MM.1S (cell line): ENCODE measurements around the gene KCNIP3.

ENCODE experiments used
- DNase-seq: peaks from one replicate; pipeline ENCODE4 v3.0.0-alpha.2; 2015
- H2AFZ ChIP-seq: fragments of 300-600 bp; sonication (generic); 2 replicates; pipeline ENCODE4 v1.6.0; 2016; ENCODE audit warnings: antibody characterized with exemption, low read length
- H3F3A ChIP-seq: fragments of 300-600 bp; sonication (generic); 2 replicates; pipeline ENCODE4 v1.6.1; 2016; ENCODE audit warnings: mild to moderate bottlenecking, antibody characterized with exemption, low read length, moderate library complexity, mixed read lengths; ENCODE audit not compliant: insufficient read depth
- H3K27ac ChIP-seq: fragments of 300-600 bp; sonication (generic); 2 replicates; pipeline ENCODE4 v1.5.1; 2016; ENCODE audit warnings: mild to moderate bottlenecking, low read length
- H3K27me3 ChIP-seq: fragments of 300-600 bp; sonication (generic); replicated peaks from 2 replicates; pipeline ENCODE4 v1.6.0; 2016; ENCODE audit warnings: low read length; ENCODE audit not compliant: insufficient read depth
- H3K36me3 ChIP-seq: fragments of 300-600 bp; sonication (generic); replicated peaks from 2 replicates; pipeline ENCODE4 v1.6.1; 2016; ENCODE audit warnings: mild to moderate bottlenecking, low read length, mixed read lengths; ENCODE audit not compliant: insufficient read depth
- H3K4me1 ChIP-seq: fragments of 300-600 bp; sonication (generic); 2 replicates; pipeline ENCODE4 v1.6.1; 2016; ENCODE audit warnings: low read length, mixed read lengths
- H3K4me2 ChIP-seq: fragments of 300-600 bp; sonication (generic); 2 replicates; pipeline ENCODE4 v1.6.0; 2016; ENCODE audit warnings: low read depth, low read length
- H3K4me3 ChIP-seq: fragments of 300-600 bp; sonication (generic); 2 replicates; pipeline ENCODE4 v1.5.1; 2016; ENCODE audit warnings: low read length, mixed read lengths
- H3K79me2 ChIP-seq: fragments of 300-600 bp; sonication (generic); 2 replicates; pipeline ENCODE4 v1.6.1; 2016; ENCODE audit warnings: mixed run types, low read length, mixed read lengths
- H3K9ac ChIP-seq: fragments of 300-600 bp; sonication (generic); 2 replicates; pipeline ENCODE4 v1.6.1; 2016; ENCODE audit warnings: low read length, mixed read lengths
- H3K9me2 ChIP-seq: fragments of 300-600 bp; sonication (generic); replicated peaks from 2 replicates; pipeline ENCODE4 v1.6.1; 2016; ENCODE audit warnings: mild to moderate bottlenecking, low read length, mixed read lengths; ENCODE audit not compliant: insufficient read depth
- H3K9me3 ChIP-seq: fragments of 300-600 bp; sonication (generic); replicated peaks from 2 replicates; pipeline ENCODE4 v1.6.1; 2016; ENCODE audit warnings: mild to moderate bottlenecking, low read length, mixed read lengths; ENCODE audit not compliant: insufficient read depth
- H4K20me1 ChIP-seq: fragments of 300-600 bp; sonication (generic); 2 replicates; pipeline ENCODE4 v1.6.1; 2016; ENCODE audit warnings: mild to moderate bottlenecking, low read length, moderate library complexity, mixed read lengths; ENCODE audit not compliant: insufficient read depth
- EZH2 ChIP-seq: fragments of 300-600 bp; sonication (generic); optimal IDR thresholded peaks from 2 replicates; pipeline ENCODE3; 2017; ENCODE audit warnings: low read depth, mild to moderate bottlenecking, antibody characterized with exemption, low read length, mixed read lengths
- EZH2phosphoT487 ChIP-seq: fragments of 300-600 bp; sonication (generic); IDR thresholded peaks from 2 replicates; pipeline ENCODE4 v1.6.1; 2018; ENCODE audit warnings: antibody characterized with exemption, low read length
- TF ChIP-seq, protein P1 (sequence below): fragments of 300-600 bp; sonication (generic); IDR thresholded peaks from 2 replicates; pipeline ENCODE4 v1.5.1; 2016; ENCODE audit warnings: antibody characterized with exemption, low read length, mixed read lengths

KCNIP3 gene

DNA sequence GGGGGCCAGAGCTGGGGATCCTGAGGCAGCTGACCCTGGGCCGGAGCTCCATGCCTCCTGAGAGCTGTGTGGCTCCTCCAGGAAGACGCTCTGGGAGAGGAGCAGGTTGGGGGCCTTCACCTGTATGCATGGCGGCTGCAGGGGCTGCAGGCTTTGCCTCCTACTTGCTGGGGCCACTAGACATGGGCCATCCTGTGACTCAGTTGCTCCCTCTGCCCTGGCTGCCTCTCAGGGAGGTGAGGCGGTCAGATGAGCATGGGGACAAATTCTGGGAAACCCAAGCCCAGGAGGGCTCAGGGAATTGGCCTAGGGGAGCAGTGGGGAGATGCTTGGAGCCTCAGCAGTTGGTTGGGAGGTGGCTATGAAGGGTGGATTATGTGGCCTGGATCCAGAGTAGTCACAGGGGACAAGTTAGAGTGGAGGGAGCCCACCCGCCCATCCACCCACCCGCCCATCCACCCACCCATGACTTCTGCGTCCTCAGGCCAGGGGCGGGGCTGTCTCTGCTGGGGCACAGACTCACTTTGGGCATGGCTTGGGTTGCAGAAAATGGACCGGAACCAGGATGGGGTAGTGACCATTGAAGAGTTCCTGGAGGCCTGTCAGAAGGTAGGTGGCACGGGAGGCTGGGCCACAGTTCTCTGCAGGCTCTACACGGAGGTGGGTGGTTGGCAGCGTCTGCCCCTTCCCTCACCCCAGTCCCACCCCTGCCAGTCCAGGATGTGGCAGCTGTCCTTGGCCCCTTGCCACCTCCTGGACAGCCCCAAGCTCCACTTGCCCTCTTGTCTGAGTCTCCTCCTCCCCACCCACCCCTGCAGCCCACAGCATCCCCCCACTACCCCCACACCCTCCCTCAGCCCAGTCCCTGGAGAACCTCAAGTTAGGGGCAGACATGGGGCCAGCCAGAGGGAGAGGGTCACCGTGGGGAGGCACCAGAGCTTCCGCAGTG is 85.8 kb downstream of the KCNIP3 start:
- H3K4me2 ChIP-seq: no peak overlapping the region
- H3K36me3 ChIP-seq: no peaks in the 10 kb centered on the region
- no peak overlapping the region for H3K27ac ChIP-seq
- DNase-seq: no peak
- no peaks in the 10 kb centered on the region for H3K9me3 ChIP-seq
- no peak overlapping the region for H3K4me3 ChIP-seq
- no peaks in the 10 kb centered on the region for H3K79me2 ChIP-seq
- H2AFZ ChIP-seq: no peak overlapping the region
- no peaks in the 10 kb centered on the region for H3K9me2 ChIP-seq
- H4K20me1 ChIP-seq: no peaks in the 10 kb centered on the region
- no peak overlapping the region for H3K9ac ChIP-seq
- TF ChIP-seq EZH2phosphoT487 (no peak), EZH2 (no peak)
- TF ChIP-seq, protein P1, sequence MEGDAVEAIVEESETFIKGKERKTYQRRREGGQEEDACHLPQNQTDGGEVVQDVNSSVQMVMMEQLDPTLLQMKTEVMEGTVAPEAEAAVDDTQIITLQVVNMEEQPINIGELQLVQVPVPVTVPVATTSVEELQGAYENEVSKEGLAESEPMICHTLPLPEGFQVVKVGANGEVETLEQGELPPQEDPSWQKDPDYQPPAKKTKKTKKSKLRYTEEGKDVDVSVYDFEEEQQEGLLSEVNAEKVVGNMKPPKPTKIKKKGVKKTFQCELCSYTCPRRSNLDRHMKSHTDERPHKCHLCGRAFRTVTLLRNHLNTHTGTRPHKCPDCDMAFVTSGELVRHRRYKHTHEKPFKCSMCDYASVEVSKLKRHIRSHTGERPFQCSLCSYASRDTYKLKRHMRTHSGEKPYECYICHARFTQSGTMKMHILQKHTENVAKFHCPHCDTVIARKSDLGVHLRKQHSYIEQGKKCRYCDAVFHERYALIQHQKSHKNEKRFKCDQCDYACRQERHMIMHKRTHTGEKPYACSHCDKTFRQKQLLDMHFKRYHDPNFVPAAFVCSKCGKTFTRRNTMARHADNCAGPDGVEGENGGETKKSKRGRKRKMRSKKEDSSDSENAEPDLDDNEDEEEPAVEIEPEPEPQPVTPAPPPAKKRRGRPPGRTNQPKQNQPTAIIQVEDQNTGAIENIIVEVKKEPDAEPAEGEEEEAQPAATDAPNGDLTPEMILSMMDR: no peak
- H3K27me3 ChIP-seq: peaks cover 12% of the 10 kb centered on the region; the same call in 1 of the 2 replicates
- H3F3A ChIP-seq: no peaks in the 10 kb centered on the region
- no peaks in the 10 kb centered on the region for H3K4me1 ChIP-seq

DNA sequence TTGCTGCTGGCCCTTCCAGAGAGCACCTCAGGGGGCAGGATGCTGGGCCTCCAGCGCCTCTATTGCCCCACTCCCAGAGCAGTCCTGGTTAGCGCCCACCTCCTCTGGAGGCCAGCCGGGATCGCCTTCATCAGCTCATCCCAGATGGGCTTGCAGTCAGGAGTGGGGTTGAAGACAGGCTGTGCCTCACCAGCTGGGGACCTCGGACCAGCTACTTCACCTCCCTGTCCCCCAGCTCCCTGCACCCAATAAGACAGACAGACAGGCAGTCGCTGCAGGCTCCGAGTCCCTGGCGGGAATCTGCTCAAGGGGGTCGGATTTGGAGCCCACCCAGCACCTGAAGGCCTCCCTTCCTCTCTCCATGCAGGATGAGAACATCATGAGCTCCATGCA is 86.5 kb downstream of the KCNIP3 start:
- Histone ChIP-seq H3K36me3 (no peaks in the 10 kb centered on the region), H3K27me3 (peaks cover 12% of the 10 kb centered on the region; the same call in 1 of the 2 replicates), H3K4me3 (no peak overlapping the region), H3F3A (no peaks in the 10 kb centered on the region), H2AFZ (no peak overlapping the region), H3K9me3 (no peaks in the 10 kb centered on the region), H3K27ac (no peak overlapping the region), H3K9me2 (no peaks in the 10 kb centered on the region), H4K20me1 (no peaks in the 10 kb centered on the region), H3K79me2 (no peaks in the 10 kb centered on the region), H3K9ac (no peak overlapping the region), H3K4me2 (no peak overlapping the region), H3K4me1 (no peaks in the 10 kb centered on the region)
- DNase-seq: no peak
- TF ChIP-seq, protein P1: no peak
- TF ChIP-seq EZH2phosphoT487: no peak
- no peak for TF ChIP-seq EZH2

DNA sequence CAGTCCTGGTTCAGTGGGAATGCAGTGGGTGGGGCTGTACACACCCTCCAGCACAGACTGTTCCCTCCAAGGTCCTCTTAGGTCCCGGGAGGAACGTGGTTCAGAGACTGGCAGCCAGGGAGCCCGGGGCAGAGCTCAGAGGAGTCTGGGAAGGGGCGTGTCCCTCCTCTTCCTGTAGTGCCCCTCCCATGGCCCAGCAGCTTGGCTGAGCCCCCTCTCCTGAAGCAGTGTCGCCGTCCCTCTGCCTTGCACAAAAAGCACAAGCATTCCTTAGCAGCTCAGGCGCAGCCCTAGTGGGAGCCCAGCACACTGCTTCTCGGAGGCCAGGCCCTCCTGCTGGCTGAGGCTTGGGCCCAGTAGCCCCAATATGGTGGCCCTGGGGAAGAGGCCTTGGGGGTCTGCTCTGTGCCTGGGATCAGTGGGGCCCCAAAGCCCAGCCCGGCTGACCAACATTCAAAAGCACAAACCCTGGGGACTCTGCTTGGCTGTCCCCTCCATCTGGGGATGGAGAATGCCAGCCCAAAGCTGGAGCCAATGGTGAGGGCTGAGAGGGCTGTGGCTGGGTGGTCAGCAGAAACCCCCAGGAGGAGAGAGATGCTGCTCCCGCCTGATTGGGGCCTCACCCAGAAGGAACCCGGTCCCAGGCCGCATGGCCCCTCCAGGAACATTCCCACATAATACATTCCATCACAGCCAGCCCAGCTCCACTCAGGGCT is 87.9 kb downstream of the KCNIP3 start:
- DNase-seq: no peak
- no peak overlapping the region for H3K4me2 ChIP-seq
- no peaks in the 10 kb centered on the region for H3K36me3 ChIP-seq
- no peaks in the 10 kb centered on the region for H3F3A ChIP-seq
- no peaks in the 10 kb centered on the region for H3K79me2 ChIP-seq
- no peaks in the 10 kb centered on the region for H3K9me2 ChIP-seq
- H3K9ac ChIP-seq: no peak overlapping the region
- H3K27me3 ChIP-seq: peaks cover 12% of the 10 kb centered on the region; the same call in 1 of the 2 replicates
- no peak overlapping the region for H3K27ac ChIP-seq
- no peak overlapping the region for H3K4me3 ChIP-seq
- H4K20me1 ChIP-seq: no peaks in the 10 kb centered on the region
- H3K9me3 ChIP-seq: no peaks in the 10 kb centered on the region
- H3K4me1 ChIP-seq: no peaks in the 10 kb centered on the region
- TF ChIP-seq, protein P1: no peak
- TF ChIP-seq EZH2phosphoT487 (no peak), EZH2 (no peak)
- H2AFZ ChIP-seq: no peak overlapping the region
